Measurements from ENCODE around the gene NKX1-2.

The NKX1-2 gene

GRCh38 chr10:124484661-124485060, 34.8 kb upstream of the NKX1-2 start:
- TF ChIP-seq CTCF (IDR thresholded peaks at IDR 0.05; ENCODE audit: low read depth, low read length, missing control alignments), result no peak
- DNase-seq (ENCODE audit: low read depth), result no peak
- no peak overlapping the region for H3K4me3 ChIP-seq (ENCODE audit: low read depth, low read length)

GRCh38 chr10:124484031-124484430, 34.2 kb upstream of the NKX1-2 start:
- DNase-seq (ENCODE audit: low read depth), result no peak
- no peak for TF ChIP-seq CTCF (IDR thresholded peaks at IDR 0.05; ENCODE audit: low read depth, low read length, missing control alignments)
- no peak overlapping the region for H3K4me3 ChIP-seq (ENCODE audit: low read depth, low read length)

- DNase-seq (ENCODE audit: low read depth), result no peak
- no peak for TF ChIP-seq CTCF (IDR thresholded peaks at IDR 0.05; ENCODE audit: low read depth, low read length, missing control alignments)
- H3K4me3 ChIP-seq (ENCODE audit: low read depth, low read length), result no peak overlapping the region
These were observed 33.0 kb upstream of the NKX1-2 start for GRCh38 chr10:124482876-124483275.

GRCh38 chr10:124482236-124482800, 32.5 kb upstream of the NKX1-2 start:
- TF ChIP-seq CTCF (IDR thresholded peaks at IDR 0.05; ENCODE audit: low read depth, low read length, missing control alignments), result no peak
- no peak overlapping the region for H3K4me3 ChIP-seq (ENCODE audit: low read depth, low read length)
- no peak for DNase-seq (ENCODE audit: low read depth)

- no peak overlapping the region for H3K4me3 ChIP-seq (ENCODE audit: low read depth, low read length)
- no peak for TF ChIP-seq CTCF (IDR thresholded peaks at IDR 0.05; ENCODE audit: low read depth, low read length, missing control alignments)
- no peak for DNase-seq (ENCODE audit: low read depth)
These were observed 31.9 kb upstream of the NKX1-2 start for GRCh38 chr10:124481717-124482116.

- DNase-seq (ENCODE audit: low read depth), result no peak
- H3K4me3 ChIP-seq (ENCODE audit: low read depth, low read length), result no peak overlapping the region
- no peak for TF ChIP-seq CTCF (IDR thresholded peaks at IDR 0.05; ENCODE audit: low read depth, low read length, missing control alignments)
These were observed 31.0 kb upstream of the NKX1-2 start for GRCh38 chr10:124480860-124481259.

GRCh38 chr10:124478515-124478914, 28.7 kb upstream of the NKX1-2 start:
- no peak overlapping the region for H3K4me3 ChIP-seq (ENCODE audit: low read depth, low read length)
- no peak for TF ChIP-seq CTCF (IDR thresholded peaks at IDR 0.05; ENCODE audit: low read depth, low read length, missing control alignments)
- no peak for DNase-seq (ENCODE audit: low read depth)
